ENCODE results near the gene ALCAM.

DNA sequence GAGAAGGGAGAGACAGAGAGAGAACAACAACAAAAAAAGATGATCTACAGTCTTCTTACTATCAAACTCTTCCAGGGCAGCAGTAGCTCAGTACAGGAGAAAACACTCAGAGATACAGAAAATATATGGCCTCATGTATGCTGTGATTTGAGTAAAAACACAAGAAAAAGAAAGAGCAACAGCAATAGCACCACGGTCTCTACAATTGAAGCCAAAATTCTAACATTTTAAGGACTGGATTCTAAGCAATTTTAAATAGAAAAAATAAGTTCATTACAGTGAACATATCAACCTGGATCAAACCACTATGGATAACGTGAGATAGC lies 43.5 kb upstream of the ALCAM start:
- TF ChIP-seq ZNF19 (tag by site-specific recombination; IDR thresholded peaks at IDR 0.05; ENCODE audit: low read depth) (no peak), CTCF (tag by site-specific recombination; IDR thresholded peaks at IDR 0.05) (no peak), ZNF223 (tag by site-specific recombination; IDR thresholded peaks at IDR 0.05) (no peak), ZNF768 (tag by site-specific recombination; IDR thresholded peaks at IDR 0.05) (no peak), TCF7L2 (IDR thresholded peaks at IDR 0.05; ENCODE audit: borderline replicate concordance, low read depth, low read length) (no peak), ZNF239 (tag by site-specific recombination; IDR thresholded peaks at IDR 0.05) (no peak), ZNF121 (tag by site-specific recombination; IDR thresholded peaks at IDR 0.05) (no peak), ATF2 (tag by site-specific recombination; IDR thresholded peaks at IDR 0.05; ENCODE audit: low read depth) (no peak), KLF1 (tag by site-specific recombination; IDR thresholded peaks at IDR 0.05) (no peak), ZNF530 (tag by site-specific recombination; IDR thresholded peaks at IDR 0.05; ENCODE audit: low read depth) (no peak), ZNF311 (tag by site-specific recombination; IDR thresholded peaks at IDR 0.05; ENCODE audit: borderline replicate concordance) (no peak), MZF1 (tag by site-specific recombination; IDR thresholded peaks at IDR 0.05; ENCODE audit: borderline replicate concordance) (no peak), ZNF24 (tag by site-specific recombination; IDR thresholded peaks at IDR 0.05) (no peak)
- TF ChIP-seq, protein P1, sequence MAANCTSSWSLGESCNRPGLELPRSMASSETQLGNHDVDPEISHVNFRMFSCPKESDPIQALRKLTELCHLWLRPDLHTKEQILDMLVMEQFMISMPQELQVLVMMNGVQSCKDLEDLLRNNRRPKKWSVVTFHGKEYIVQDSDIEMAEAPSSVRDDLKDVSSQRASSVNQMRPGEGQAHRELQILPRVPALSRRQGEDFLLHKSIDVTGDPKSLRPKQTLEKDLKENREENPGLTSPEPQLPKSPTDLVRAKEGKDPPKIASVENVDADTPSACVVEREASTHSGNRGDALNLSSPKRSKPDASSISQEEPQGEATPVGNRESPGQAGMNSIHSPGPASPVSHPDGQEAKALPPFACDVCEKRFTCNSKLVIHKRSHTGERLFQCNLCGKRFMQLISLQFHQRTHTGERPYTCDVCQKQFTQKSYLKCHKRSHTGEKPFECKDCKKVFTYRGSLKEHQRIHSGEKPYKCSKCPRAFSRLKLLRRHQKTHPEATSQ (tag by site-specific recombination; IDR thresholded peaks at IDR 0.05): no peak

Measured in HEK293 (cell line).